ENCODE data around the gene MLIP. TPM values are rescaled to one million over a fixed set of nuclear protein-coding genes. Genes with fewer than 3 reads are reported as not detected.
"Not testable (repeated sequence)": the region's sequence is repeated elsewhere in the genome, so short reads cannot be mapped to it uniquely, and the experiment has no call there.

The MLIP gene
- total and polyA plus RNA-seq, 2 of the 8 experiments (the other 6 are each of a cell fraction or from before 2014, with no cell fraction given), result not detected

GRCh38 chr6:54209983-54210382 lies 98.7 kb downstream of the MLIP start:
- H3K18ac ChIP-seq (ENCODE audit: extremely low read depth, low read length); H4K91ac ChIP-seq (replicated peaks; ENCODE audit: insufficient read length, low read length); H4K8ac ChIP-seq (ENCODE audit: extremely low read depth, insufficient read depth, low read length); H3K79me2 ChIP-seq (ENCODE audit: control insufficient read depth in 1 of 2, insufficient read depth in 2 of 2, low read length in 2 of 2); H3K4me2 ChIP-seq (ENCODE audit: insufficient read depth in 1 of 2, low read depth in 2 of 2, low read length in 2 of 2); H4K20me1 ChIP-seq (replicated peaks in 1 of 2; ENCODE audit: control insufficient read depth in 1 of 2, insufficient read depth in 2 of 2, low read length in 2 of 2); H2AK5ac ChIP-seq (ENCODE audit: low read depth, low read length); H3K4ac ChIP-seq (replicated peaks; ENCODE audit: insufficient read length, low read depth, low read length); H3K9ac ChIP-seq (replicated peaks in 1 of 4; ENCODE audit: extremely low read depth in 1 of 4, low read depth in 3 of 4, low read length in 3 of 4); H3K36me3 ChIP-seq (ENCODE audit: control insufficient read depth in 2 of 4, insufficient read depth in 4 of 4, low read length in 3 of 4); CTCF ChIA-PET (ENCODE audit: partially characterized antibody); H3K4me3 ChIP-seq (ENCODE audit: extremely low read depth in 1 of 4, insufficient read depth in 2 of 4, low read depth in 3 of 4, low read length in 4 of 4); H3K27ac ChIP-seq (ENCODE audit: low read depth, low read length); H3K56ac ChIP-seq (replicated peaks; ENCODE audit: insufficient read length, low read depth, low read length); H3K23me2 ChIP-seq (ENCODE audit: low read depth, low read length); H2BK5ac ChIP-seq (ENCODE audit: low read depth, low read length); H3K9me3 ChIP-seq (ENCODE audit: insufficient read depth in 2 of 2, low read depth in 1 of 2, low read length in 1 of 2); H2BK15ac ChIP-seq (ENCODE audit: low read length); H3K27me3 ChIP-seq (replicated peaks in 1 of 4; ENCODE audit: control insufficient read depth in 3 of 4, extremely low read depth in 1 of 4, insufficient read depth in 3 of 4, low read length in 3 of 4); H2BK120ac ChIP-seq (replicated peaks; ENCODE audit: low read depth, low read length); H3K79me1 ChIP-seq (ENCODE audit: low read depth, low read length); H2AFZ ChIP-seq (ENCODE audit: low read length); H3K23ac ChIP-seq (ENCODE audit: insufficient read length); POLR2A ChIA-PET (ENCODE audit: partially characterized antibody); H2BK20ac ChIP-seq (ENCODE audit: low read length); H4K5ac ChIP-seq (ENCODE audit: insufficient read length, low read depth, low read length); H3K14ac ChIP-seq (ENCODE audit: insufficient read length); DNase-seq (ENCODE audit: low read depth in 1 of 2, low spot score in 2 of 2); H3K4me1 ChIP-seq (replicated peaks in 1 of 4; ENCODE audit: control insufficient read depth in 3 of 4, insufficient read depth in 4 of 4, low read length in 3 of 4); H2BK12ac ChIP-seq (ENCODE audit: low read depth, low read length): not testable (repeated sequence)
- FAIRE-seq, result peak; percentile 87
- 91% methylated on average over 6 of the region's 7 CpGs; no CpG with 5 or more reads in 1 of the 2 experiments for WGBS, 2 experiments (ENCODE audit: extremely low coverage in 1 of 2, insufficient coverage in 1 of 2, insufficient read length in 1 of 2, insufficient replicate concordance in 2 of 2, low coverage in 1 of 2, low lambda C conversion rate in 2 of 2, missing lambda C conversion rate in 1 of 2)
